GM19452 (cell line): ENCODE data around the gene PATE2.

ENCODE experiments used
- ATAC-seq: cut with Tn5 transposase; IDR thresholded peaks from one replicate; pipeline ENCODE4 v1.9.1; 2021; ENCODE audit not compliant: unreplicated experiment

The PATE2 gene

DNA sequence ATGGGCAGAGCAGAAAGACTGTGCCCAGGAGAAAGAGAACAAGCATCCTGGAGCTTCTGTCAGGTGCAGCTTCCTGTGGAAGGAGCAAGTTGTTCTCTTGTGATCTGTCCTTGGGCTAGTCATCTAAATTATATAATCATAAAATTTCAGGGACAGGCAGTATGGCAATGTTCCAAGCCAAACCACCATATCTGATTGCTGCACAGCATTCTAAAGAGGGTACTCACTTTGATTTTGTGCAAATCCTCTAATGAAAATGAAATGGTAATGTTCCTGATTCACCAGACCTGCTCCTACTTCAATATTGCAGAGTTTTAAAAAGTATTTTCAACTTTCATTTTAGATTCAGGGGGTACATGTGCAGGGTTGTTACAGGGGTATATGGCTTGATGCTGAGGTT, at the start of gene PATE2:
Gene PATE2 (minus strand): TSS at position 101 of the 400 bp plus-strand sequence. CDS start 55 bp downstream, at position 46.
- no peak for ATAC-seq

- ATAC-seq = no peak
These were observed 29.3 kb upstream of the PATE2 start for GRCh38 chr11:125807909-125808308.

DNA sequence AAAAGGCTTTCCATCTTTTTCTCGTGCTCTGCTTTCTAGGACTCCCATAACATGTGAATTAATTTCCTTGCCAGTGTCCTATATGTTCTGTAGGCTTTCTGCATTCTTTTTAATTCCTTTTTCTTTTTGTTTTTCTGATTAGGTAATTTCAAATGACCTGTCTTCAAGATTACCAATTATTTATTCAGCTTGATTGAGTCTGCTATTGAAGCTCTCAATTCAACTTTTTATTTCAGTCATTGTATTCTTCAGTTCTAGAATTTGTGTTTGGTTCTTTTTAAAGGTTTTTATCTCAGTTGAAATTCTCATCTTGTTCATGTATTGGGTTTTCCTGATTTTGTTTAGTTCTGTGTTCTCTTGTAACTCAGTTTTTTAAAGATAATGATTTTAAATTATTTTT, 23.8 kb upstream of the PATE2 start:
- no peak for ATAC-seq

- ATAC-seq = no peak
These were observed 21.2 kb upstream of the PATE2 start for GRCh38 chr11:125799808-125800207.

DNA sequence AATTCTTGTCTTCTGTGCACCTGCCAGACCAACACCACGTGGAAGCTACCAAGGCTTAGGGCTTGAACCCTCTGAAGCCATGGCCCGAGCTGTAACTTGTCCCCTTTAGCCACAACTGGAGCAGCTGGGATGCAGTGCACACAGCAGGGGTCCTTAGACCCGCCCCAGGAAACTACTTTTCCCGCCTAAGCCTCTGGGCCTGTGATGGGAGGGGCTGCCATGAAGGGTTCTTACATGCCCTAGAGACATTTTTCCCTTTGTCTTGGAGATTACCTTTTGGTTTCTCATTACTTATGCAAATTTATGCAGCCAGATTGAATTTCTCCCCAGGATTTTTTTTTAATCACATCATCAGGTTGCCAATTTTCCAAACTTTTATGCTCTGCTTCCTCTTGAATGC, 19.0 kb upstream of the PATE2 start:
- no peak for ATAC-seq

GRCh38 chr11:125790825-125791224, 12.2 kb upstream of the PATE2 start:
- ATAC-seq = no peak

- no peak for ATAC-seq
These were observed 9.2 kb upstream of the PATE2 start, which contains the start of gene PATE3 for GRCh38 chr11:125787827-125788226. PATE3 (plus strand) TSS chr11:125788127; CDS start chr11:125788152, 25 bp downstream.

DNA sequence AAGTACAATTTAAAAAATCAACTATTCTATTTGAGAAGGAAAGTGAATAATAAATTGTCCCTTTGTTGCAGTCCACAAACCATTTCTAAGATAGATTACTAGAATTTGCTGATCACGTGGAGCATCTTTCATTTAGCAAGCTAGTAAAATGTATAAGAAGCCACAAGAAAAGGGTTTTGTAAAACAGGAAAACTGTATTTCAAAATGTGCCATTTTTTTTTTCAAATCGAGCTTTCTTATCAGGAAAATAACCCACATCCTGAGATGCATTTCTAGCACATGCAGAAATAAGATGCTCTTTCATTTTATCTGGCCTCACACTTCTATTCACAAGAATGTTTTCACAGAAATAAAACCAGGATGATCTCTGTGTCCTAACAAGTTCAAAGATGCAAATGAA, 6.0 kb upstream of the PATE2 start:
- ATAC-seq = no peak

GRCh38 chr11:125777309-125777708, 1.3 kb downstream of the PATE2 start:
- ATAC-seq = no peak

- no peak for ATAC-seq
These were observed 5.1 kb downstream of the PATE2 start for GRCh38 chr11:125773516-125773915.

DNA sequence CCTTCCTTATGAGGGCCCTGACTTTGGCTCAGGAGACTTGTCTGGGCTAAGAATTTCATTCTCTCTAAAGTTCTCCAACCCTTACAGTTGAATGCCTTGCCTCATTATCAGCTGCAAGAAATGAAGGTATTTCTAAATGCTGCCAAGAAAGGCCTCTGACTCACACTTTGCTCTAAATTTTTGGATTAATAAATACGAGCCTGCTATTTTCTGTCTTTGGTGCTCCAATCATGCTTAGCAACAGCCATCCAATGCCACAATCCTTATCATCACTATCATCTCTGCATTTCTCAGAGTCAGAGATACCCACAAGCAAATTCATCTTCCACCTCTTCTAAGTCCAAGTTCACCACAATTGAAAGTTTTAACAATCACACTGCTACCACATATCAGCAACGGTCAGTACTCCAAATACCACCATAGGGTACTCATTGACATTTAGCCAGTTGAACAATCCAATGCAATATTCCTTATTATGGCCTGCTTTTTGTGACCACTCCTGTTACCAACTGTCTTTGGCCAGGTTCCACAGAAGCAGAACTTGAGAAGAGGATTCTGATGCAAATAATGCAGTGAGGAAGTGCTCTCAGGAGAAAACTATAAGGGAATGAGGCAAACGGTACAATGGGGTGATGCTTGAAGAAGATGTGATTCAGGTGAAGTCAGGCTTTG, 5.7 kb downstream of the PATE2 start:
- ATAC-seq = no peak

DNA sequence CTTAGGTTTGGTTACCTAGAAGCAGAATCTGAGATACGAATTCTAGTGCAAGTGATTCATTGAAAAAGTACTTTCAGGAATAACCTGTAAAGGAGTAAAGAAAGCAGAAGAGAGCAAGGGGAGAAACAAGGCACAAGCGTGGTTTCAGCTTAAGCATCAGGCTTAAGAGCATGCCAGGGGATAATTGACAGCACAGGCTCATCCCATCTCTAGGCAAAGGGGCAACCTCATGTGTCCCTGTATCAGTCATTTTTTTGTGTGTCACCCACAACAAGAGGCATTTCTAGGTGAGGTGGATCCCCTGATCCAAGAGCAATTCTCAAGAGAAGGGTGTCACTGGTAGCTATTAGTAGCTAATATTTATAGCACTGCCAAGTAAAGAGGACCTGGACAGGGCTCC, 8.0 kb downstream of the PATE2 start:
- ATAC-seq = no peak

GRCh38 chr11:125768336-125769046, 10.1 kb downstream of the PATE2 start:
- ATAC-seq = no peak

- ATAC-seq = no peak
These were observed 12.4 kb downstream of the PATE2 start for GRCh38 chr11:125766251-125766650.

DNA sequence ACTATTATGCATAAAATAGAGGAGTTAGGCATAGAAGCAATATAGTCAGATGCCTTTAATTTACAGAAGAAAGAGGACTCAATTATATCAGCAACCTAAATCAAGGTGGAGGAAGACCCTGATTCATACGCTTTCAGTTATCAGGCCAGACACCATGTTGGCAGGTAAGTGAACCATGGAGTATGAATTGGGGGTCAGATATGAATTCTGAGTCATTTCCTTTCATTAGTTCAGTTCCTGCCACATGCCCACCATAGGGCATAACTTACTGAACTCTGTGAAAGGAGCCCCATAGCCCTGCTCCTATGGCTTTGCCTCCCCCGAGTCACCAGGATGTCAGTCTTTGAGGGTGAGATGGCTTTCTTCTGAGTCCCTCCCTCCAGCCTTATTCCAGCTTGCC, 15.1 kb downstream of the PATE2 start:
- ATAC-seq = no peak

DNA sequence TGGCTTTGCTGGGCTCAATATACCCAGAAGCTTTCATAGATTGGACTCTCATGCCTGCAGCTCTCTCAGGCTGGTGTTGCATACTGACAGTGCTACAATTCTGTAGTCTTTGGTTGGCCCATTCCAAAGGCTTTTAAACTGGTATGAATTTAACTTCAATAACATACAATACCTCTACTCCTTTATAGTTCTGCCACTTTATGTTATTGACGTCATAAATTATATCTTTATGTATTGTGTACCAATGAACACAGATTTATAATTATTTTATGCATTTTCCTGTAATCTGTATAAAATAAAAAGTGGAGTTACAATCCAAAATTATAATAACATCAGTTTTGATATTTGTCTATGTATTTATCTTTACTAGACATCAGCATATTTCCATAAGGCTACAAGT, 16.2 kb downstream of the PATE2 start:
- no peak for ATAC-seq

DNA sequence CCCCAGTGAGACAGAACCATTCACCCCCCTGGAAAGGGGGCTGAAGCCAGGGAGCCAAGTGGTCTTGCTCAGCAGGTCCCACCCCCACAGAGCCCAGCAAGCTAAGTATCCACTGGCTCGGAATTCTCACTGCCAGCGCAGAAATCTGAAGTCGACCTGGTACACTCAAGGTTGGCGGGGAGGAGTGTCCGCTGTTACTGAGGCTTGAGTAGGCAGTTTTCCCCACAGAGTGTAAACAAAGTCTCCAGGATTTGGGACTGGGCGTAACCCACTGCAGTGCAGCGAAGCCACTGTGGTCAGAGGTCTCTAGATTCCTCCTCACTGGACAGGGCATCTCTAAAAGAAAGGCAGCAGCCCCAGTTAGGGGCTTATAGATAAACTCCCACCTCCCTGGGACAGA, 22.6 kb downstream of the PATE2 start:
- ATAC-seq = no peak

- ATAC-seq = no peak
These were observed 28.0 kb downstream of the PATE2 start for GRCh38 chr11:125750629-125751028.

GRCh38 chr11:125745979-125746378, 32.6 kb downstream of the PATE2 start, which contains the start of gene PATE1:
PATE1 (plus strand) TSS chr11:125746279; CDS start chr11:125746305, 26 bp downstream.
- no peak for ATAC-seq

DNA sequence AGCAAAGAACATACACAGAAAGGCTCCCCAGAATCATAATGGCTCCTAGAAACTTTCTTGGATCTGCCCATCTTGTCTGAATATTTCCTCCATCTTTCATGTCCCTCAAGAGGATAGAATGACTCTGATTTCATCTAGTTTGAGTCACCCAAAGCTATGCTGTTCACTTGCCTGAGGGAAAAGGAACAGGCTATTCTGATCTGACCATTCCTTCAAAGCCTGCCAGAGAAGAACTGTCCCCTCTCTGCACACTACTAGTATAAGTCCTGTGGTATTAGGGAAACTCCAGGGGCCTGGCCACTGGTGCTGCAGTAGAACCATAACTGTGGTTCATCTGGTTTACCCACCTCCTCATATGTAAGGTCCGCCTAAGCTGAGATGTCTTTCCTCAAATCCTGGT, 34.9 kb downstream of the PATE2 start:
- no peak for ATAC-seq

DNA sequence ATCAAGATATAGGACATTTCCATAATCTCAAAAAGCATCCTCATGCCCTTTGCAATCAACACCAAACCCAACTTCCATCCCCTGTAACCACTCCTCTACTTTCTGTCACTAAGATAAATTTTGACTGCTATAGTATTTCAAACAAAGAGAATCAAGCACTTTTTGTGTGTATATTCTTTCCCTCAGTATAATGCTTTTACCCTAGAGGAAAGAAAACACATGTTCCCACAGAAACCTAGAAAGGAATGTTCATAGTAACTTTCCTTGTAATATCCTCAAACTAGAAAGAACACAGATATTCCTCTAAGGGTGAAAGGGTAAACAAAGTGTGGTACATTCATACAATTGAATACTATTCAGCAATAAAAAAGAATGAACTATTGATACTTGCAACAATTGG, 38.0 kb downstream of the PATE2 start:
- ATAC-seq = no peak

GRCh38 chr11:125728969-125729368, 49.7 kb downstream of the PATE2 start:
- no peak for ATAC-seq
